SK-N-SH (cell line): ENCODE results near the gene TBC1D2B.
"Not testable (repeated sequence)": the region's sequence is repeated elsewhere in the genome, so short reads cannot be mapped to it uniquely, and the experiment has no call there.

Source experiments
- FOSL2 ChIP-seq: IDR thresholded peaks from 2 replicates; pipeline ENCODE4 v1.4.0; 2012; ENCODE audit warnings: low read depth, mild to moderate bottlenecking, moderate library complexity, borderline replicate concordance
- MXI1 ChIP-seq: IDR thresholded peaks from 2 replicates; pipeline ENCODE4 v1.6.1; 2012; ENCODE audit warnings: mild to moderate bottlenecking, low read depth, low read length, improper control_type of control experiment
- POLR2AphosphoS5 ChIP-seq: IDR thresholded peaks from 2 replicates; pipeline ENCODE4 v1.6.1; 2012; ENCODE audit warnings: low read depth, low read length
- RFX5 ChIP-seq: IDR thresholded peaks from 2 replicates; pipeline ENCODE4 v1.6.1; 2012; ENCODE audit warnings: mild to moderate bottlenecking, improper control_type of control experiment, low read length
- SIN3A ChIP-seq: IDR thresholded peaks from 2 replicates; pipeline ENCODE4 v1.6.1; 2012; ENCODE audit warnings: low read depth, mild to moderate bottlenecking, low read length, moderate library complexity, borderline replicate concordance
- TF ChIP-seq, protein P1 (sequence below): IDR thresholded peaks from 2 replicates; pipeline ENCODE4 v1.4.0; 2012; ENCODE audit warnings: low read depth
- TF ChIP-seq, protein P2 (sequence below): fragments of 200-600 bp; sonication (generic); IDR thresholded peaks from 2 replicates; pipeline ENCODE4 v1.6.1; 2017; ENCODE audit warnings: antibody characterized with exemption, mild to moderate bottlenecking, moderate library complexity

DNA sequence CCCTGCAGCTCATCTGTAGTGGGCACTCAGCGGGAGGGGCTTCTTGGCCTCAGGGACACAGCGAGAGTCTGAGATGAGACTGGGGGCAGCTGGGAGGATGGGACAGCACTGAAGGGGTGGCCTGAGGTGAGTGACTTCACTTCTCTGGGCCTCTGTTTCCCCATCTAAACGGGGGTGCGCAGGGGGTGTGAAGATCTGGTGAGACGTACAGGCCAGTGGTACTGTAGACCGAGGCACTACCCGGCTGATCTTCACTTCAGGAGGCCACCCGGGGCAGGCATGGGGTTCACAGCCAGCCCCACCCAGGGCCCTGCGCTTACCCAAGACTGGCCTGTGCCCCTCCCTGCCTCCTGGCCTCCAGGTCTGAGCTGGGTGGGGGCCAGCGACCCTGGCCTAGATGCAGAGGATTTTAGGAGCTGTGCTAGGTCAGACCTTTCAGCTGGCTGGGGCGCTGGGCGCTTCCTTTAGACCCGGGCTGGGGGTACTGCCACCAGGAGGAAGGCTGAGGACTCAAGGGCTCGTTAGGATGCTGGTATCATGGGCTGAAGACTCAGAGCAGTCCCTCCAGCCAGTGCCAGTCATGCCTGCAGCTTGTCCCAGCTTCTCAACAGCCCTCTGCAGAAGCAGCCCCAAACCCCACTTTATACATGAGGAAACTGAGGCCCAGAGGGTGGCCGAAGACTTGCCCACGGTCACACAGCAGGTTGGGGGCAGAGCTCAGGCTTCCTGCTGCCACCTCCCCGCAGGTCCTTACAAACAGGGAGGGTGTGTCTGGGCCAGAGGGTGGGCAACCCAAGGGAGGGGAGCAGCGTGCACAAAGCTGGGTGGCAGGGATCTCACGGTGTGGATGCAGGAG lies 99.4 kb downstream of the TBC1D2B start:
- not testable (repeated sequence) for TF ChIP-seq MXI1, RFX5, FOSL2, POLR2AphosphoS5, SIN3A
- TF ChIP-seq, protein P1, sequence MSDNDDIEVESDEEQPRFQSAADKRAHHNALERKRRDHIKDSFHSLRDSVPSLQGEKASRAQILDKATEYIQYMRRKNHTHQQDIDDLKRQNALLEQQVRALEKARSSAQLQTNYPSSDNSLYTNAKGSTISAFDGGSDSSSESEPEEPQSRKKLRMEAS, result not testable (repeated sequence)
- TF ChIP-seq, protein P2, sequence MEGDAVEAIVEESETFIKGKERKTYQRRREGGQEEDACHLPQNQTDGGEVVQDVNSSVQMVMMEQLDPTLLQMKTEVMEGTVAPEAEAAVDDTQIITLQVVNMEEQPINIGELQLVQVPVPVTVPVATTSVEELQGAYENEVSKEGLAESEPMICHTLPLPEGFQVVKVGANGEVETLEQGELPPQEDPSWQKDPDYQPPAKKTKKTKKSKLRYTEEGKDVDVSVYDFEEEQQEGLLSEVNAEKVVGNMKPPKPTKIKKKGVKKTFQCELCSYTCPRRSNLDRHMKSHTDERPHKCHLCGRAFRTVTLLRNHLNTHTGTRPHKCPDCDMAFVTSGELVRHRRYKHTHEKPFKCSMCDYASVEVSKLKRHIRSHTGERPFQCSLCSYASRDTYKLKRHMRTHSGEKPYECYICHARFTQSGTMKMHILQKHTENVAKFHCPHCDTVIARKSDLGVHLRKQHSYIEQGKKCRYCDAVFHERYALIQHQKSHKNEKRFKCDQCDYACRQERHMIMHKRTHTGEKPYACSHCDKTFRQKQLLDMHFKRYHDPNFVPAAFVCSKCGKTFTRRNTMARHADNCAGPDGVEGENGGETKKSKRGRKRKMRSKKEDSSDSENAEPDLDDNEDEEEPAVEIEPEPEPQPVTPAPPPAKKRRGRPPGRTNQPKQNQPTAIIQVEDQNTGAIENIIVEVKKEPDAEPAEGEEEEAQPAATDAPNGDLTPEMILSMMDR, result not testable (repeated sequence)
